ENCODE measurements around the gene KRTAP10-9.

KRTAP10-9 gene

GRCh38 chr21:44601596-44602462 lies 25.1 kb upstream of the KRTAP10-9 start:
- Histone ChIP-seq H3K4ac (ENCODE audit: low read depth in 1 of 2, low read length in 2 of 2) (no peak overlapping the region), H2BK12ac (ENCODE audit: low read length in 2 of 2) (no peak overlapping the region), H3K9me3 (ENCODE audit: control insufficient read depth, low read length) (peaks cover 3% of the 10 kb centered on the region), H2BK5ac (ENCODE audit: low read depth, low read length, poor library complexity, severe bottlenecking) (no peak overlapping the region), H3K27me3 (ENCODE audit: control insufficient read depth in 1 of 2, insufficient read depth in 1 of 2, low read length in 2 of 2) (peaks cover 3 to 21% of the 10 kb centered on the region in 2 experiments), H3K4me3 (ENCODE audit: insufficient read depth in 1 of 2, low read depth in 1 of 2, low read length in 2 of 2) (no peak overlapping the region), H3K14ac (ENCODE audit: low read length in 2 of 2) (no peak overlapping the region), H3K18ac (ENCODE audit: low read depth in 1 of 2, low read length in 2 of 2) (no peak overlapping the region), H3K23ac (ENCODE audit: low read length in 2 of 2) (no peak overlapping the region), H3K4me1 (ENCODE audit: control insufficient read depth, insufficient read depth, low read depth, low read length) (no peaks in the 10 kb centered on the region), H2BK120ac (ENCODE audit: low read depth, low read length) (no peak overlapping the region), H2BK15ac (ENCODE audit: low read depth, poor library complexity, severe bottlenecking) (no peak overlapping the region), H4K8ac (ENCODE audit: low read length) (no peak overlapping the region), H3K79me1 (replicated peaks; ENCODE audit: low read length, poor library complexity, severe bottlenecking) (no peaks in the 10 kb centered on the region), H3K36me3 (ENCODE audit: control insufficient read depth in 1 of 2, insufficient read depth in 2 of 2, low read depth in 1 of 2, low read length in 2 of 2) (no peaks in the 10 kb centered on the region), H2AFZ (ENCODE audit: low read depth, low read length) (no peak overlapping the region), H4K91ac (ENCODE audit: low read length) (no peak overlapping the region), H3K9ac (ENCODE audit: low read length) (no peak overlapping the region), H3K27ac (ENCODE audit: low read length, poor library complexity, severe bottlenecking) (no peak overlapping the region), H2AK5ac (ENCODE audit: low read length, severe bottlenecking) (no peak overlapping the region), H3K4me2 (ENCODE audit: low read length, poor library complexity, severe bottlenecking) (no peak overlapping the region)
- 87% methylated on average over 21 of the region's 23 CpGs for WGBS
- DNase-seq: no peak

DNA sequence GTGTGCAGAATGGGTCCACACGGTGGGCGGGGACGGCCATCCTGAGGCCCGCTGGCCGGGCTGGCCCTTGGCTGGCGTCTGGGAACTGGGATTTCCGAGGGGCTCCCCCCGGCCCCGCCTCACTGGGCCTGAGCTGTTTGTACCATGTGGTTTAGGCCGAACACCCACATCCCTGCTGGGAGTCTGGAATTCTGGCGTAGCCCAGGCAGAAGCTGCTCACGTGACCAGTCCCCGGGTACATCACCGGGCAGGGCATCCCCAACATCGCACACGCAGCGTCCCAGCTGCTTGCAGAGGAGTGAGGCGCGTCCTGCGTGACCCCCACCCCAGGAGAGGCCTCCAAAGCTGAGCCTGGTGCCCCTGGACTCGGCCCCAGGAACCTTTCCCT lies 24.4 kb upstream of the KRTAP10-9 start:
- 84% methylated on average over 20 of the region's 21 CpGs for WGBS
- Histone ChIP-seq H3K4me2 (ENCODE audit: low read length, poor library complexity, severe bottlenecking) (no peak overlapping the region), H2AFZ (ENCODE audit: low read depth, low read length) (no peak overlapping the region)

DNA sequence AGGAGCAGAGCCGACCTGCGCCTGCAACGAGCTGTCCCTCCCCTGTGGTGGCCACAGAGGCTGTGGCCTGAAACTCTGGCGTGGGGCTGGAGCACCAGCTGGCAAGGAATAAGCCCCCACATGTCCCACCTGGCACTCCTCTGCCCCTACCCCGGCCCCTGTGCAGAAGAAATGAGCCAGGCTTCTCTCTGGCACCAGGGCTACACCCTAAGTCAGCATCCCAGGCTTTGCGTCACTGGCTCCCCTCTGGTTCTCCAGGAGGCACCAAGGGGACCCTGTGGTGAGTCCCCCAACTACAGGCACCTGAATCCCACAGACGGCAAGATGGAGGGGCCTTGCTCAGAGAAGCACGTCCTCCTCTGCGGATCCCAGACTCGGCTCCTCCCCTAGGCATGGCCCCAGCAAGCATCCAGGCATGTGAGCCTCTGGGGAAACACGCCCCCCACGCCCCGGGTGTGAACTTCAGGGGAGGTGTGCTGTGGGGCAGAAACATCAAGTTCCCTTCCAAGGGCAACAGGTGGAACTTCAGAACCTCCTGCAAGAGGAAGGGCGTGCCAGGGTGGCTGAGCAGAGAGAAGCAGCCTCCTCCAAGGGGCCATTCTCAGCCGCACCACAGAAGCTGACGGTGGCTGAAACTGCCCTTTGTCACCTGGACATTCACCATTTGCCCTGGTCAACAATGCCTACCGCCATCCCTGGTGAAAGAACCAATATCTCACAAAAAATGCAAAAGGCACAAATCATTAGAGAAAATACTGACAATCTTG lies 23.6 kb upstream of the KRTAP10-9 start:
- H2BK5ac ChIP-seq (ENCODE audit: low read depth, low read length, poor library complexity, severe bottlenecking): no peak overlapping the region
- no peak overlapping the region for H2AK5ac ChIP-seq (ENCODE audit: low read length, severe bottlenecking)
- no peaks in the 10 kb centered on the region for H3K36me3 ChIP-seq (ENCODE audit: control insufficient read depth in 1 of 2, insufficient read depth in 2 of 2, low read depth in 1 of 2, low read length in 2 of 2)
- no peak overlapping the region for H3K4me2 ChIP-seq (ENCODE audit: low read length, poor library complexity, severe bottlenecking)
- H3K18ac ChIP-seq (ENCODE audit: low read depth in 1 of 2, low read length in 2 of 2): no peak overlapping the region
- H3K9ac ChIP-seq (ENCODE audit: low read length): no peak overlapping the region
- no peak overlapping the region for H3K4me3 ChIP-seq (ENCODE audit: insufficient read depth in 1 of 2, low read depth in 1 of 2, low read length in 2 of 2)
- no peak overlapping the region for H3K27ac ChIP-seq (ENCODE audit: low read length, poor library complexity, severe bottlenecking)
- 47% methylated on average over 17 of the region's 17 CpGs for WGBS
- H3K4ac ChIP-seq (ENCODE audit: low read depth in 1 of 2, low read length in 2 of 2): no peak overlapping the region
- no peak overlapping the region for H4K8ac ChIP-seq (ENCODE audit: low read length)
- no peak overlapping the region for H4K91ac ChIP-seq (ENCODE audit: low read length)
- no peak for DNase-seq
- peaks cover 9% of the 10 kb centered on the region for H3K9me3 ChIP-seq (ENCODE audit: control insufficient read depth, low read length)
- H2BK12ac ChIP-seq (ENCODE audit: low read length in 2 of 2): no peak overlapping the region
- peaks cover 3 to 17% of the 10 kb centered on the region in 2 experiments for H3K27me3 ChIP-seq (ENCODE audit: control insufficient read depth in 1 of 2, insufficient read depth in 1 of 2, low read length in 2 of 2)
- H3K4me1 ChIP-seq (ENCODE audit: control insufficient read depth, insufficient read depth, low read depth, low read length): no peaks in the 10 kb centered on the region
- H3K79me1 ChIP-seq (replicated peaks; ENCODE audit: low read length, poor library complexity, severe bottlenecking): no peaks in the 10 kb centered on the region
- no peak overlapping the region for H2AFZ ChIP-seq (ENCODE audit: low read depth, low read length)
- H2BK15ac ChIP-seq (ENCODE audit: low read depth, poor library complexity, severe bottlenecking): no peak overlapping the region
- H3K23ac ChIP-seq (ENCODE audit: low read length in 2 of 2): no peak overlapping the region
- no peak overlapping the region for H3K14ac ChIP-seq (ENCODE audit: low read length in 2 of 2)
- H2BK120ac ChIP-seq (ENCODE audit: low read depth, low read length): no peak overlapping the region

More for the DNA sequence above, 24.4 kb upstream of the KRTAP10-9 start:
- H3K18ac ChIP-seq (ENCODE audit: low read depth in 1 of 2, low read length in 2 of 2): no peak overlapping the region
- H3K23ac ChIP-seq (ENCODE audit: low read length in 2 of 2): no peak overlapping the region
- H3K79me1 ChIP-seq (replicated peaks; ENCODE audit: low read length, poor library complexity, severe bottlenecking): no peaks in the 10 kb centered on the region
- H2BK12ac ChIP-seq (ENCODE audit: low read length in 2 of 2): no peak overlapping the region
- no peak for DNase-seq
- H4K8ac ChIP-seq (ENCODE audit: low read length): no peak overlapping the region
- peaks cover 3 to 21% of the 10 kb centered on the region in 2 experiments for H3K27me3 ChIP-seq (ENCODE audit: control insufficient read depth in 1 of 2, insufficient read depth in 1 of 2, low read length in 2 of 2)
- no peak overlapping the region for H3K4ac ChIP-seq (ENCODE audit: low read depth in 1 of 2, low read length in 2 of 2)
- H2BK5ac ChIP-seq (ENCODE audit: low read depth, low read length, poor library complexity, severe bottlenecking): no peak overlapping the region
- no peak overlapping the region for H4K91ac ChIP-seq (ENCODE audit: low read length)
- no peak overlapping the region for H2AK5ac ChIP-seq (ENCODE audit: low read length, severe bottlenecking)
- H3K9me3 ChIP-seq (ENCODE audit: control insufficient read depth, low read length): peaks cover 3% of the 10 kb centered on the region
- no peak overlapping the region for H3K4me3 ChIP-seq (ENCODE audit: insufficient read depth in 1 of 2, low read depth in 1 of 2, low read length in 2 of 2)
- H3K4me1 ChIP-seq (ENCODE audit: control insufficient read depth, insufficient read depth, low read depth, low read length): no peaks in the 10 kb centered on the region
- no peak overlapping the region for H3K9ac ChIP-seq (ENCODE audit: low read length)
- no peak overlapping the region for H2BK120ac ChIP-seq (ENCODE audit: low read depth, low read length)
- no peak overlapping the region for H3K14ac ChIP-seq (ENCODE audit: low read length in 2 of 2)
- H3K36me3 ChIP-seq (ENCODE audit: control insufficient read depth in 1 of 2, insufficient read depth in 2 of 2, low read depth in 1 of 2, low read length in 2 of 2): no peaks in the 10 kb centered on the region
- H3K27ac ChIP-seq (ENCODE audit: low read length, poor library complexity, severe bottlenecking): no peak overlapping the region
- no peak overlapping the region for H2BK15ac ChIP-seq (ENCODE audit: low read depth, poor library complexity, severe bottlenecking)

DNA sequence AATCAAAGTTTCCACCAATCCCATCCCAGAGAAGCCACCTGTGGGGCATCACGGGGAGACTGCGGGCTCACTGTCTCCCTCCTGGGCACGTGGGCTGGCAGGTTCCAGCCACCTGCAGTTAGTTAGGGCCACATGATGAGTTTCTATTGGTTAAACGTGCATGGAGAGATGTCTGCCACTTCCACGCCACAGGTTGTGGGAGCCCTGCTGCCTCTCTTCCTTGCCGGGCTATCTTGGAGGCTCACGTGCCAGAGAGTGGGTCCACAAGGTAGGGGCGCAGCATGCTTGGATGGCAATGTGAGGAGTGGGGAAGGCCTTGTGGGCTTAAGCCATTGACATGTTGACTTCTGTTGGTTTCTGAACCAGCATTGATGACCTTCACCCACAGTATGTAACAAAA lies 23.0 kb upstream of the KRTAP10-9 start:
- Histone ChIP-seq H3K9me3 (ENCODE audit: control insufficient read depth, low read length) (peaks cover 10% of the 10 kb centered on the region), H3K9ac (ENCODE audit: low read length) (no peak overlapping the region), H2BK5ac (ENCODE audit: low read depth, low read length, poor library complexity, severe bottlenecking) (no peak overlapping the region), H2BK12ac (ENCODE audit: low read length in 2 of 2) (no peak overlapping the region), H4K91ac (ENCODE audit: low read length) (no peak overlapping the region), H3K27ac (ENCODE audit: low read length, poor library complexity, severe bottlenecking) (no peak overlapping the region), H2AK5ac (ENCODE audit: low read length, severe bottlenecking) (no peak overlapping the region), H3K4me2 (ENCODE audit: low read length, poor library complexity, severe bottlenecking) (no peak overlapping the region), H3K79me1 (replicated peaks; ENCODE audit: low read length, poor library complexity, severe bottlenecking) (no peaks in the 10 kb centered on the region), H3K4ac (ENCODE audit: low read depth in 1 of 2, low read length in 2 of 2) (no peak overlapping the region), H2BK120ac (ENCODE audit: low read depth, low read length) (no peak overlapping the region), H2BK15ac (ENCODE audit: low read depth, poor library complexity, severe bottlenecking) (no peak overlapping the region), H3K36me3 (ENCODE audit: control insufficient read depth in 1 of 2, insufficient read depth in 2 of 2, low read depth in 1 of 2, low read length in 2 of 2) (no peaks in the 10 kb centered on the region), H3K27me3 (ENCODE audit: control insufficient read depth in 1 of 2, insufficient read depth in 1 of 2, low read length in 2 of 2) (peaks cover 3 to 16% of the 10 kb centered on the region in 2 experiments), H3K14ac (ENCODE audit: low read length in 2 of 2) (no peak overlapping the region), H3K4me3 (ENCODE audit: insufficient read depth in 1 of 2, low read depth in 1 of 2, low read length in 2 of 2) (no peak overlapping the region), H3K18ac (ENCODE audit: low read depth in 1 of 2, low read length in 2 of 2) (no peak overlapping the region), H4K8ac (ENCODE audit: low read length) (no peak overlapping the region), H2AFZ (ENCODE audit: low read depth, low read length) (no peak overlapping the region), H3K4me1 (ENCODE audit: control insufficient read depth, insufficient read depth, low read depth, low read length) (no peaks in the 10 kb centered on the region), H3K23ac (ENCODE audit: low read length in 2 of 2) (no peak overlapping the region)
- DNase-seq: no peak
- WGBS: 74% methylated on average over 6 of the region's 8 CpGs

All from mesenchymal stem cell (in vitro differentiated cells and primary cell).